SK-MEL-5 (cell line): ENCODE data around the gene OPRM1. TPM values are rescaled to one million over a fixed set of nuclear protein-coding genes. Genes with fewer than 3 reads are reported as not detected.

ENCODE experiments used
- DNase-seq: peaks from one replicate; pipeline ENCODE4 v3.0.0-alpha.2; 2016; ENCODE audit warnings: low read depth, low spot score
- in situ Hi-C: cut with HindIII; loops from 2 replicates; pipeline ENCODE4 v1.10.0; 2016; ENCODE audit warnings: low sequenced_read_pairs, high pct_unique_total_duplicates, low pct_unique_long_range_greater_than_20kb
- total RNA-seq: library from RNA; depleted of rRNA; stranded (reverse); fragments of >200 nt; shearing (Covaris generic); gene quantifications from 2 replicates; pipeline ENCODE4 v1.2.3, GENCODE V29; 2014

The OPRM1 gene
- total RNA-seq, 1 experiment from 2014 or later, result not detected

GRCh38 chr6:154277629-154278017 lies 238.6 kb downstream of the OPRM1 start:
- no peak for DNase-seq
- in situ Hi-C loops, result no loop called here

GRCh38 chr6:154280521-154280920 lies 241.5 kb downstream of the OPRM1 start:
- no peak for DNase-seq
- in situ Hi-C loops, result no loop called here

- in situ Hi-C loops, result no loop called here
- no peak for DNase-seq
Measured at GRCh38 chr6:154284313-154284853, 245.3 kb downstream of the OPRM1 start.

GRCh38 chr6:154285826-154286225 lies 246.8 kb downstream of the OPRM1 start:
- no peak for DNase-seq
- in situ Hi-C loops, result no loop called here

- no peak for DNase-seq
- in situ Hi-C loops, result no loop called here
Measured at GRCh38 chr6:154289818-154290508, 250.9 kb downstream of the OPRM1 start.

GRCh38 chr6:154292066-154292465 lies 253.0 kb downstream of the OPRM1 start:
- no peak for DNase-seq
- in situ Hi-C loops, result no loop called here

GRCh38 chr6:154292855-154293519 lies 253.9 kb downstream of the OPRM1 start:
- DNase-seq, result no peak
- in situ Hi-C loops, result no loop called here

GRCh38 chr6:154295733-154296132 lies 256.7 kb downstream of the OPRM1 start:
- DNase-seq, result no peak
- in situ Hi-C loops, result no loop called here
